Upper lobe of left lung (tissue), 6 donors: ENCODE results near the gene IFI44L. TPM values are rescaled to one million over a fixed set of nuclear protein-coding genes. Genes with fewer than 3 reads are reported as not detected.
A peak's percentile ranks its signal among the peaks of the same experiment; 100 is the strongest.

ENCODE experiments used
- ATAC-seq, 2 donors: fragments of 200-7000 bp; cut with Tn5 transposase; one replicate each; pipeline ENCODE4 v1.9.1; 2022; ENCODE audit warnings: mild to moderate bottlenecking in 2 of 2, moderate library complexity in 2 of 2; ENCODE audit not compliant: low FRiP score in 2 of 2
- DNase-seq, 2 donors: peaks; one replicate each; pipeline ENCODE4 v3.0.0-alpha.2; 2019 to 2020
- H3K27ac ChIP-seq, 4 donors: fragments of 200-600 bp; sonication (generic); one replicate each; pipeline ENCODE4 v1.5.1; 2016 to 2019
- H3K27me3 ChIP-seq, 4 donors: fragments of 200-600 bp; sonication (generic); one replicate each; pipeline ENCODE4 v1.5.1; 2017 to 2019
- H3K36me3 ChIP-seq, 4 donors: fragments of 200-600 bp; sonication (generic); one replicate each; pipeline ENCODE4 v1.5.1; 2016 to 2019
- H3K4me1 ChIP-seq, 4 donors: fragments of 200-600 bp; sonication (generic); one replicate each; pipeline ENCODE4 v1.5.1; 2018 to 2019
- H3K4me3 ChIP-seq, 4 donors: fragments of 200-600 bp; sonication (generic); one replicate each; pipeline ENCODE4 v1.5.1; 2017 to 2019; ENCODE audit warnings: mild to moderate bottlenecking in 2 of 4, moderate library complexity in 1 of 4
- H3K9me3 ChIP-seq, 4 donors: fragments of 200-600 bp; sonication (generic); one replicate each; pipeline ENCODE4 v1.5.1; 2018 to 2019
- CTCF ChIP-seq, 6 experiments: fragments of 450-650 bp in 4 of 6; fragments of 200-600 bp in 2 of 6; sonication (generic) in 2 of 6; IDR thresholded peaks; one replicate each; pipeline ENCODE4 v1.5.1; 2016 to 2019; ENCODE audit warnings: antibody characterized with exemption in 6 of 6
- EP300 ChIP-seq, 4 donors: sonication (generic); formaldehyde crosslinking; IDR thresholded peaks; one replicate each; pipeline ENCODE4 v1.5.1; 2017; ENCODE audit warnings: antibody characterized with exemption in 4 of 4, control low read depth in 2 of 4
- POLR2A ChIP-seq, 4 donors: fragments of 450-650 bp; IDR thresholded peaks; one replicate each; pipeline ENCODE4 v1.5.1; 2016 to 2017; ENCODE audit warnings: antibody characterized with exemption in 4 of 4, mild to moderate bottlenecking in 2 of 4
- POLR2AphosphoS5 ChIP-seq, 2 donors: sonication (generic); formaldehyde crosslinking; IDR thresholded peaks; one replicate each; pipeline ENCODE4 v1.5.1; 2017; ENCODE audit warnings: antibody characterized with exemption in 2 of 2
- WGBS, 2 donors: methylation state at CpG; one replicate each; pipeline ENCODE4 v1.1.5; 2017 to 2018; 5-methylcytosine and 5-hydroxymethylcytosine counted together
- total RNA-seq, 6 donors: library from RNA; depleted of rRNA in 4 of 6; stranded (reverse); fragments of >200 nt in 4 of 6; gene quantifications; one replicate each; pipeline versions ENCODE4 v1.1.0 to v1.2.1, GENCODE V29; 2016 to 2021
- donor health status: DM: no; HTN: no; CAD: no; lungs with moderate emphysema.
- donor health status: DM: no; HTN: yes; CAD: no; lungs with severe emphysema.

IFI44L gene
- total RNA-seq, 6 donors from 2014 or later: 6.1 to 29.3 (median 18.3) TPM

GRCh38 chr1:78606274-78606673, 14.0 kb upstream of the IFI44L start:
- DNase-seq (no peak), ATAC-seq (no peak)
- no peak overlapping the region for H3K27ac ChIP-seq
- H3K9me3 ChIP-seq: no peaks in the 10 kb centered on the region
- peaks cover 0 to 9% (median 0%) of the 10 kb centered on the region in 4 donors for H3K4me1 ChIP-seq
- H3K36me3 ChIP-seq: no peaks in the 10 kb centered on the region
- no peak overlapping the region for H3K4me3 ChIP-seq
- 52 to 61% methylated on average over 2 of the region's 2 CpGs for WGBS, 2 donors
- TF ChIP-seq CTCF (IDR thresholded peaks at IDR 0.05) (no peak), POLR2A (IDR thresholded peaks at IDR 0.05) (no peak), POLR2AphosphoS5 (IDR thresholded peaks at IDR 0.05) (no peak), EP300 (IDR thresholded peaks at IDR 0.05) (no peak)
- no peaks in the 10 kb centered on the region for H3K27me3 ChIP-seq

- no peak overlapping the region for H3K4me3 ChIP-seq
- 79 to 88% methylated on average over 5 of the region's 5 CpGs for WGBS, 2 donors
- H3K27me3 ChIP-seq: no peaks in the 10 kb centered on the region
- peaks cover 0 to 9% (median 0%) of the 10 kb centered on the region in 4 donors for H3K4me1 ChIP-seq
- no peak overlapping the region for H3K27ac ChIP-seq
- peak in 1 of 2 donors; percentile 53 for ATAC-seq
- H3K9me3 ChIP-seq: no peaks in the 10 kb centered on the region
- TF ChIP-seq EP300 (IDR thresholded peaks at IDR 0.05): no peak
- TF ChIP-seq CTCF (IDR thresholded peaks at IDR 0.05): peak in 4 of 6 experiments; percentile 34 to 58 (median 56)
- DNase-seq: no peak
- H3K36me3 ChIP-seq: no peaks in the 10 kb centered on the region
Observed at GRCh38 chr1:78607334-78607927, 12.8 kb upstream of the IFI44L start.

GRCh38 chr1:78607944-78608343, 12.3 kb upstream of the IFI44L start:
- H3K4me1 ChIP-seq: peaks cover 0 to 9% (median 0%) of the 10 kb centered on the region in 4 donors
- H3K9me3 ChIP-seq: no peaks in the 10 kb centered on the region
- ATAC-seq: no peak
- TF ChIP-seq EP300 (IDR thresholded peaks at IDR 0.05) (no peak), POLR2AphosphoS5 (IDR thresholded peaks at IDR 0.05) (no peak), POLR2A (IDR thresholded peaks at IDR 0.05) (no peak), CTCF (IDR thresholded peaks at IDR 0.05) (no peak)
- 56 to 67% methylated on average over 4 of the region's 4 CpGs for WGBS, 2 donors
- H3K27ac ChIP-seq: no peak overlapping the region
- DNase-seq: no peak
- no peaks in the 10 kb centered on the region for H3K36me3 ChIP-seq
- H3K4me3 ChIP-seq: no peak overlapping the region
- no peaks in the 10 kb centered on the region for H3K27me3 ChIP-seq

- WGBS, 2 donors: 34 to 37% methylated on average over 7 of the region's 7 CpGs
- peak; percentile 85 to 91 for ATAC-seq
- peak in 1 of 2 donors; percentile 63 for DNase-seq
- Histone ChIP-seq H3K9me3 (no peaks in the 10 kb centered on the region), H3K4me1 (peaks cover 7 to 35% (median 11%) of the 10 kb centered on the region in 4 donors), H3K4me3 (no peak overlapping the region), H3K36me3 (no peaks in the 10 kb centered on the region), H3K27me3 (no peaks in the 10 kb centered on the region), H3K27ac (no peak overlapping the region)
- TF ChIP-seq POLR2AphosphoS5 (IDR thresholded peaks at IDR 0.05) (no peak), CTCF (IDR thresholded peaks at IDR 0.05) (peak; percentile 66 to 82 (median 72)), POLR2A (IDR thresholded peaks at IDR 0.05) (no peak), EP300 (IDR thresholded peaks at IDR 0.05) (no peak)
Observed at GRCh38 chr1:78617615-78618026, 2.6 kb upstream of the IFI44L start.

- no peak for TF ChIP-seq POLR2AphosphoS5 (IDR thresholded peaks at IDR 0.05)
- TF ChIP-seq POLR2A (IDR thresholded peaks at IDR 0.05): no peak
- no peak for TF ChIP-seq CTCF (IDR thresholded peaks at IDR 0.05)
- TF ChIP-seq EP300 (IDR thresholded peaks at IDR 0.05): no peak
- Histone ChIP-seq H3K4me1 (peaks cover 7 to 35% (median 11%) of the 10 kb centered on the region in 4 donors), H3K4me3 (peak overlapping the region in 2 of 4 donors; percentile 41 to 45), H3K27ac (peak overlapping the region; percentile 67 to 84 (median 71)), H3K36me3 (no peaks in the 10 kb centered on the region), H3K27me3 (no peaks in the 10 kb centered on the region), H3K9me3 (no peaks in the 10 kb centered on the region)
- 75 to 80% methylated on average over 3 of the region's 3 CpGs for WGBS, 2 donors
- no peak for DNase-seq
- ATAC-seq: no peak
Observed at GRCh38 chr1:78619032-78619431, 1.2 kb upstream of the IFI44L start.
